Activated B cell treated with CpG ODN at 0.5 μM for 24 hours (primary cell): ENCODE data around the gene IMP3. TPM values are rescaled to one million over a fixed set of nuclear protein-coding genes. Genes with fewer than 3 reads are reported as not detected.

ENCODE experiments used
- ATAC-seq: fragments of 200-7000 bp; cut with Tn5 transposase; one replicate; pipeline ENCODE4 v1.10.0; 2021; ENCODE audit warnings: low read depth, mild to moderate bottlenecking, moderate library complexity
- CTCF ChIA-PET: fragments of 350-600 bp; sonication (Branson Sonifier 250); formaldehyde crosslinking; loops from one replicate; lab custom pipeline; 2021; ENCODE audit warnings: antibody characterized with exemption; lab: Charles Lee
- POLR2A ChIA-PET: fragments of 350-600 bp; sonication (Branson Sonifier 250); formaldehyde crosslinking; loops from one replicate; lab custom pipeline; 2021; ENCODE audit warnings: antibody characterized with exemption; lab: Charles Lee
- DNase-seq: peaks from one replicate; pipeline ENCODE4 v3.0.0; 2022
- H3K27ac Mint-ChIP-seq: one replicate; pipeline ENCODE4 v1.8.0; 2020; ENCODE audit warnings: mixed read lengths
- H3K27me3 Mint-ChIP-seq: one replicate; pipeline ENCODE4 v1.8.0; 2021; ENCODE audit warnings: mixed read lengths
- H3K36me3 Mint-ChIP-seq: one replicate; pipeline ENCODE4 v1.8.0; 2021; ENCODE audit warnings: low read depth, mixed read lengths
- H3K4me1 Mint-ChIP-seq: one replicate; pipeline ENCODE4 v1.8.0; 2021; ENCODE audit warnings: mixed read lengths
- H3K4me3 Mint-ChIP-seq: one replicate; pipeline ENCODE4 v1.8.0; 2020; ENCODE audit warnings: mild to moderate bottlenecking, mixed read lengths
- H3K9me3 Mint-ChIP-seq: one replicate; pipeline ENCODE4 v1.8.0; 2020; ENCODE audit warnings: mixed read lengths
- CTCF ChIP-seq: fragments of 200-600 bp; IDR thresholded peaks from one replicate; pipeline ENCODE4 v1.8.0; 2022; ENCODE audit warnings: antibody characterized with exemption, mild to moderate bottlenecking
- intact Hi-C: fragments of 100-400 bp; cut with micrococcal nuclease; formaldehyde crosslinking; loops from one replicate; pipeline ENCODE4 v1.15.1; 2024
- total RNA-seq: library from RNA; stranded (reverse); gene quantifications from 2 replicates; pipeline ENCODE4 v1.2.3, GENCODE V29; 2022

IMP3 gene
- total RNA-seq, 1 donor from 2014 or later, result 65.6 TPM

- peaks cover 13% of the 10 kb centered on the region for H3K27me3 Mint-ChIP-seq
- no peaks in the 10 kb centered on the region for H3K36me3 Mint-ChIP-seq
- no peak for DNase-seq
- ATAC-seq, result no peak
- peaks cover 3% of the 10 kb centered on the region for H3K4me1 Mint-ChIP-seq
- no peak overlapping the region for H3K27ac Mint-ChIP-seq
- TF ChIP-seq CTCF, result no peak
- ChIA-PET CTCF (interaction anchor here (0.5 kb wide), 1 partner anchor 24 kb away, joined by 3 read pairs; no protein-coding TSS in a partner anchor), POLR2A (no interaction called here)
- H3K9me3 Mint-ChIP-seq, result no peaks in the 10 kb centered on the region
- H3K4me3 Mint-ChIP-seq, result no peak overlapping the region
- intact Hi-C loops, result no loop called here
Observed at GRCh38 chr15:75651810-75652543, 12.0 kb upstream of the IMP3 start.

GRCh38 chr15:75650908-75651809, 11.1 kb upstream of the IMP3 start:
- Mint-ChIP-seq H3K27me3 (peaks cover 18% of the 10 kb centered on the region), H3K27ac (no peak overlapping the region), H3K4me1 (peaks cover 8% of the 10 kb centered on the region), H3K36me3 (no peaks in the 10 kb centered on the region), H3K9me3 (no peaks in the 10 kb centered on the region), H3K4me3 (no peak overlapping the region)
- ChIA-PET POLR2A (no interaction called here), CTCF (no interaction called here)
- intact Hi-C loops, result no loop called here
- no peak for TF ChIP-seq CTCF
- DNase-seq (no peak), ATAC-seq (no peak)

GRCh38 chr15:75649848-75650247, 9.8 kb upstream of the IMP3 start:
- intact Hi-C loops, result loop anchor here (10.0 kb wide), 1 partner anchor 1105 kb away; the partner anchor contains the start of gene ARID3B
- CTCF ChIA-PET, result no interaction called here
- Mint-ChIP-seq H3K27me3 (peaks cover 18% of the 10 kb centered on the region), H3K27ac (no peak overlapping the region), H3K9me3 (no peaks in the 10 kb centered on the region), H3K36me3 (no peaks in the 10 kb centered on the region), H3K4me1 (peaks cover 8% of the 10 kb centered on the region), H3K4me3 (peak overlapping the region; percentile 29)
- POLR2A ChIA-PET, result no interaction called here
- ATAC-seq (no peak), DNase-seq (no peak)
- no peak for TF ChIP-seq CTCF

- ChIA-PET POLR2A (no interaction called here), CTCF (interaction anchor here (0.5 kb wide), 1 partner anchor 24 kb away, joined by 3 read pairs; the partner anchor contains the start of gene SNUPN)
- H3K36me3 Mint-ChIP-seq, result no peaks in the 10 kb centered on the region
- no peak overlapping the region for H3K4me3 Mint-ChIP-seq
- DNase-seq (no peak), ATAC-seq (no peak)
- no peak overlapping the region for H3K27ac Mint-ChIP-seq
- no peaks in the 10 kb centered on the region for H3K9me3 Mint-ChIP-seq
- H3K27me3 Mint-ChIP-seq, result peaks cover 18% of the 10 kb centered on the region
- H3K4me1 Mint-ChIP-seq, result peaks cover 8% of the 10 kb centered on the region
- intact Hi-C loops, result loop anchor here (10.0 kb wide), 1 partner anchor 1104 kb away; the partner anchor contains the start of gene ARID3B
- TF ChIP-seq CTCF, result no peak
Observed at GRCh38 chr15:75649045-75649761, 9.2 kb upstream of the IMP3 start.
